ENCODE results near the gene ANGEL1.
A peak's percentile ranks its signal among the peaks of the same experiment; 100 is the strongest.

The ANGEL1 gene

GRCh38 chr14:76778546-76779215 is 34.0 kb downstream of the ANGEL1 start:
- DNase-seq: no peak

GRCh38 chr14:76777721-76778120 is 35.0 kb downstream of the ANGEL1 start:
- no peak for DNase-seq

GRCh38 chr14:76776428-76777251 is 36.0 kb downstream of the ANGEL1 start:
- peak; percentile 86 for DNase-seq

- DNase-seq: no peak
Observed at GRCh38 chr14:76775695-76776427, 36.8 kb downstream of the ANGEL1 start.

GRCh38 chr14:76774821-76775694 is 37.6 kb downstream of the ANGEL1 start:
- DNase-seq: no peak

GRCh38 chr14:76773956-76774820 is 38.5 kb downstream of the ANGEL1 start:
- DNase-seq: no peak

GRCh38 chr14:76773188-76773885 is 39.3 kb downstream of the ANGEL1 start:
- DNase-seq: peak; percentile 25

GRCh38 chr14:76772300-76773187 is 40.1 kb downstream of the ANGEL1 start:
- DNase-seq: no peak

GRCh38 chr14:76771437-76771980 is 41.2 kb downstream of the ANGEL1 start:
- no peak for DNase-seq

GRCh38 chr14:76770521-76771436 is 41.9 kb downstream of the ANGEL1 start:
- no peak for DNase-seq

- DNase-seq: no peak
Observed at GRCh38 chr14:76769636-76770292, 42.9 kb downstream of the ANGEL1 start.

- DNase-seq: no peak
Observed at GRCh38 chr14:76768671-76769500, 43.8 kb downstream of the ANGEL1 start.

- peak; percentile 92 for DNase-seq
Observed at GRCh38 chr14:76767681-76768656, 44.7 kb downstream of the ANGEL1 start.

GRCh38 chr14:76765461-76765931 is 47.2 kb downstream of the ANGEL1 start:
- DNase-seq: no peak

Measured in NCI-H69 (cell line).